ENCODE results near the gene VWCE. TPM values are rescaled to one million over a fixed set of nuclear protein-coding genes. Genes with fewer than 3 reads are reported as not detected.

VWCE gene
- total RNA-seq, 4 donors from 2014 or later, result 0.85 to 1.2 TPM; not detected in 2

DNA sequence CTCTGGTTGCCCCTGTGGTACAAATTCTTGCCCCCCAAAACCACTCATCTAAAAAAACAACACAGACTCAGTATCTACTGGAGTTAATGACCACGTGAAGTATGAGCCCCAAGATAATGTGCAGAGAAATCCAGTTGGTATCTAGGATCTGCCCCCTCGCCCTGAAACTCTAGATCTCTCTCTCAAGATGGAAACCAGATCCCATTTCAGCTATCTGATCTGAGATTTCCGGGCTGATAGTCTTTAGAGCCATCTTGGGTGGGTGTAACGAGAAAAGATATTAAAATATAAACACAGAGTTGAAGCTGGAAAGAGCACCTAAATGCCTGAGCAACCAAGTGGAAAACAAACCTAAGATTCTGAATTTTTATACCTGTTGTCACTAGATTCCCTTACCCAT, 14.0 kb upstream of the VWCE start:
- H3K27me3 ChIP-seq, result no peaks in the 10 kb centered on the region
- no peak overlapping the region for H3K4me3 ChIP-seq
- no peak for DNase-seq
- TF ChIP-seq CTCF (IDR thresholded peaks at IDR 0.05) (no peak), POLR2A (IDR thresholded peaks at IDR 0.05) (no peak)
- no peak overlapping the region for H3K27ac ChIP-seq
- H3K36me3 ChIP-seq, result peaks cover 0 to 98% (median 5%) of the 10 kb centered on the region in 3 donors
- H3K9me3 ChIP-seq, result no peaks in the 10 kb centered on the region
- no peaks in the 10 kb centered on the region for H3K4me1 ChIP-seq

DNA sequence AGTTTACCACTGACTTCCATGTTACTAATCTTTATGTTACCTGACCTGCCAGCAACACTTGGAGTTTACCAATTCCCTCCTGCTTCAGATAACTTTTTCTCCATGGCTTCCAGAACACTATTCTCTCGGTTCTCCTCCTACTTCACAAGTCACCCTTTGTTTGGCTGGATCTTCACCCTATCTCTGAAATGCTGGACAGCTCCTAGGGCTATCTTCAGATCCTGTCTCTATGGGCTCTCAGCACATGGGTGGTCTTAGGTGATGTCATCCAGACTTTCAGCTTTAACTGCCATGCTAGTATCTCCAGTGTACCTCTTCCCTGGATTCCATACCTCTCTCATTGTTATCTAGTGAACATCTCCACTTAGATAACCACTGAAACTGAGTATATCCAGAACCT, 12.2 kb upstream of the VWCE start:
- H3K4me3 ChIP-seq, result no peak overlapping the region
- H3K36me3 ChIP-seq, result peaks cover 0 to 98% (median 5%) of the 10 kb centered on the region in 3 donors
- H3K9me3 ChIP-seq, result no peaks in the 10 kb centered on the region
- DNase-seq, result no peak
- no peak for TF ChIP-seq CTCF (IDR thresholded peaks at IDR 0.05)
- no peak for TF ChIP-seq POLR2A (IDR thresholded peaks at IDR 0.05)
- no peak overlapping the region for H3K27ac ChIP-seq
- H3K4me1 ChIP-seq, result no peaks in the 10 kb centered on the region
- no peaks in the 10 kb centered on the region for H3K27me3 ChIP-seq

GRCh38 chr11:61306221-61306620, 11.1 kb upstream of the VWCE start:
- Histone ChIP-seq H3K4me3 (no peak overlapping the region), H3K36me3 (peaks cover 0 to 98% (median 0%) of the 10 kb centered on the region in 3 donors), H3K27ac (no peak overlapping the region), H3K9me3 (no peaks in the 10 kb centered on the region), H3K4me1 (no peaks in the 10 kb centered on the region), H3K27me3 (no peaks in the 10 kb centered on the region)
- no peak for TF ChIP-seq POLR2A (IDR thresholded peaks at IDR 0.05)
- TF ChIP-seq CTCF (IDR thresholded peaks at IDR 0.05), result no peak
- no peak for DNase-seq

DNA sequence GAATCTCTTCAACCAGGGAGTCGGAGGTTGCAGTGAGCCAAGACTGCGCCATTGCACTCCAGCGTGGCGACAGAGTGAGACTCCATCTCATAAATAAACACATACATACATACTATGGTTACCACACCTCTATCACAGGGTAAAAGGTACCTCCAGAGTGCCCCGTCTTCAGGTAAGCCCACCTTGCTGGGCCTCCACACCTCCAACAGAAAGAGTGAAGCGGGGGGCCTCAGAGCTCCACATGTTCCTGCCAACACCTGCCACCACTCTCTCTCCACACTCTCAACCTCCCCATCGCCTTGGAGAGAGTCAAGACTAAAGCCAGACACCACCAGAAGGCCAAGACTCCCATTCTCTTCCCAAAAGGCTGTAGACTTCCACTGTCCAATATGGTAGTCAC, 10.3 kb upstream of the VWCE start:
- no peaks in the 10 kb centered on the region for H3K27me3 ChIP-seq
- H3K36me3 ChIP-seq, result peaks cover 0 to 98% (median 0%) of the 10 kb centered on the region in 3 donors
- no peaks in the 10 kb centered on the region for H3K4me1 ChIP-seq
- no peak for TF ChIP-seq POLR2A (IDR thresholded peaks at IDR 0.05)
- TF ChIP-seq CTCF (IDR thresholded peaks at IDR 0.05), result no peak
- H3K27ac ChIP-seq, result no peak overlapping the region
- no peaks in the 10 kb centered on the region for H3K9me3 ChIP-seq
- DNase-seq, result no peak
- H3K4me3 ChIP-seq, result no peak overlapping the region

DNA sequence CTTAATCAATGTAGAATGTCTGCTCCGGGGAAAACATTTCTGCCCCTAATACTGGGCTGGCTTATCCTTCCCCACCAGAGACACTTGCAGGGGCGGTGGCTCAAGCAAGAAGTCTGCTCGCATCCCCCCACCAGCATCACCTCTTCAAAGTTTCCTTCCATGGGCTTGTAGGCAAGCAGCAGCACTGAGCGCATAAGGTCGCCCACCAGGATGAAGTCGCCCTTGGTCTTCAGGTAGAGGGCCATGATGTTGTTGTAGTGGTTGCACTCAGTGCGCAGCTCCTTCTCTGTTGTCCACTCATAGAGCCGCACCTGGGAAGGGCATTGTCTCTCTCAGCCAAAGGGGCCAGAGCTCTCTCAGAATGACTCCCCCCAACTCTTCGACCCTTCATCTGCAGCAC, 8.6 kb upstream of the VWCE start:
- Histone ChIP-seq H3K36me3 (peaks cover 0 to 97% (median 0%) of the 10 kb centered on the region in 3 donors), H3K4me1 (no peaks in the 10 kb centered on the region), H3K4me3 (no peak overlapping the region), H3K27me3 (no peaks in the 10 kb centered on the region), H3K9me3 (no peaks in the 10 kb centered on the region), H3K27ac (no peak overlapping the region)
- TF ChIP-seq CTCF (IDR thresholded peaks at IDR 0.05) (no peak), POLR2A (IDR thresholded peaks at IDR 0.05) (no peak)
- no peak for DNase-seq

- no peaks in the 10 kb centered on the region for H3K27me3 ChIP-seq
These were observed 7.4 kb upstream of the VWCE start for GRCh38 chr11:61302550-61302949.

More at GRCh38 chr11:61302550-61302949, 7.4 kb upstream of the VWCE start:
- Histone ChIP-seq H3K9me3 (no peaks in the 10 kb centered on the region), H3K27ac (no peak overlapping the region), H3K4me3 (no peak overlapping the region), H3K36me3 (peaks cover 0 to 86% (median 0%) of the 10 kb centered on the region in 3 donors), H3K4me1 (peaks cover 0 to 3% (median 0%) of the 10 kb centered on the region in 4 donors)
- TF ChIP-seq POLR2A (IDR thresholded peaks at IDR 0.05) (no peak), CTCF (IDR thresholded peaks at IDR 0.05) (no peak)
- no peak for DNase-seq
